ENCODE results near the gene ITLN2. TPM values are rescaled to one million over a fixed set of nuclear protein-coding genes. Genes with fewer than 3 reads are reported as not detected.

ITLN2 gene
- total RNA-seq, 1 experiment from 2014 or later, result not detected

- Histone ChIP-seq H3K27me3 (ENCODE audit: insufficient read depth, low read depth) (no peaks in the 10 kb centered on the region), H3K9me2 (ENCODE audit: insufficient read depth) (no peaks in the 10 kb centered on the region; the same call in 1 of the 2 replicates), H3K4me1 (replicated peaks; ENCODE audit: insufficient read depth) (no peaks in the 10 kb centered on the region), H2AFZ (no peak overlapping the region), H3K4me3 (no peak overlapping the region), H3F3A (ENCODE audit: insufficient read depth, low read depth) (no peaks in the 10 kb centered on the region), H3K36me3 (ENCODE audit: low read depth) (no peaks in the 10 kb centered on the region), H3K27ac (no peak overlapping the region), H4K20me1 (ENCODE audit: insufficient read depth) (no peaks in the 10 kb centered on the region), H3K4me2 (no peak overlapping the region), H3K9me3 (ENCODE audit: insufficient read depth, low read depth) (no peaks in the 10 kb centered on the region), H3K79me2 (ENCODE audit: low read depth) (no peaks in the 10 kb centered on the region)
- DNase-seq, result no peak
- intact Hi-C loops (cut with micrococcal nuclease; ENCODE audit: unreplicated experiment), result no loop called here
- ChIA-PET CTCF (no interaction called here), POLR2A (ENCODE audit: unreplicated experiment) (interaction anchor here (0.5 kb wide), 1 partner anchor 234 kb away, joined by 3 read pairs; no protein-coding TSS in a partner anchor)
- no TSS peak for BruUV-seq (replicated peaks)
- TF ChIP-seq EZH2 (IDR thresholded peaks at IDR 0.05; ENCODE audit: low read depth), result no peak
- TF ChIP-seq CTCF (conservative IDR thresholded peaks at IDR 0.05), result no peak
Measured at GRCh38 chr1:160978510-160978927, 23.9 kb upstream of the ITLN2 start.

GRCh38 chr1:160975026-160975425, 20.4 kb upstream of the ITLN2 start:
- BruUV-seq (replicated peaks), result no TSS peak
- no peak overlapping the region for H3K4me3 ChIP-seq
- no peaks in the 10 kb centered on the region for H3K36me3 ChIP-seq (ENCODE audit: low read depth)
- no peaks in the 10 kb centered on the region; the same call in 1 of the 2 replicates for H3K9me2 ChIP-seq (ENCODE audit: insufficient read depth)
- H3K27me3 ChIP-seq (ENCODE audit: insufficient read depth, low read depth), result 0 out of 2 replicates have a peak, but pooled peaks cover 3% of the 10 kb centered on the region
- intact Hi-C loops (cut with micrococcal nuclease; ENCODE audit: unreplicated experiment), result no loop called here
- TF ChIP-seq EZH2 (IDR thresholded peaks at IDR 0.05; ENCODE audit: low read depth) (no peak), CTCF (conservative IDR thresholded peaks at IDR 0.05) (no peak)
- ChIA-PET POLR2A (ENCODE audit: unreplicated experiment) (interaction anchor here (0.6 kb wide), 1 partner anchor 230 kb away, joined by 13 read pairs; no protein-coding TSS in a partner anchor), CTCF (no interaction called here)
- H3K9me3 ChIP-seq (ENCODE audit: insufficient read depth, low read depth), result no peaks in the 10 kb centered on the region
- H3F3A ChIP-seq (ENCODE audit: insufficient read depth, low read depth), result no peaks in the 10 kb centered on the region
- no peak overlapping the region for H3K4me2 ChIP-seq
- H4K20me1 ChIP-seq (ENCODE audit: insufficient read depth), result no peaks in the 10 kb centered on the region
- H2AFZ ChIP-seq, result no peak overlapping the region
- H3K27ac ChIP-seq, result no peak overlapping the region
- no peaks in the 10 kb centered on the region for H3K4me1 ChIP-seq (replicated peaks; ENCODE audit: insufficient read depth)
- DNase-seq, result no peak
- H3K79me2 ChIP-seq (ENCODE audit: low read depth), result no peaks in the 10 kb centered on the region

- no TSS peak for BruUV-seq (replicated peaks)
- Histone ChIP-seq H3K9me2 (ENCODE audit: insufficient read depth) (no peaks in the 10 kb centered on the region; the same call in 1 of the 2 replicates), H3F3A (ENCODE audit: insufficient read depth, low read depth) (no peaks in the 10 kb centered on the region), H3K4me3 (no peak overlapping the region), H3K4me2 (no peak overlapping the region), H3K4me1 (replicated peaks; ENCODE audit: insufficient read depth) (no peaks in the 10 kb centered on the region), H3K79me2 (ENCODE audit: low read depth) (no peaks in the 10 kb centered on the region), H4K20me1 (ENCODE audit: insufficient read depth) (no peaks in the 10 kb centered on the region), H3K36me3 (ENCODE audit: low read depth) (no peaks in the 10 kb centered on the region), H2AFZ (no peak overlapping the region), H3K9me3 (ENCODE audit: insufficient read depth, low read depth) (no peaks in the 10 kb centered on the region), H3K27ac (no peak overlapping the region), H3K27me3 (ENCODE audit: insufficient read depth, low read depth) (0 out of 2 replicates have a peak, but pooled peaks cover 3% of the 10 kb centered on the region)
- DNase-seq, result no peak
- POLR2A ChIA-PET (ENCODE audit: unreplicated experiment), result no interaction called here
- TF ChIP-seq EZH2 (IDR thresholded peaks at IDR 0.05; ENCODE audit: low read depth) (no peak), CTCF (conservative IDR thresholded peaks at IDR 0.05) (no peak)
- intact Hi-C loops (cut with micrococcal nuclease; ENCODE audit: unreplicated experiment), result no loop called here
- CTCF ChIA-PET, result interaction anchor here (0.5 kb wide), 1 partner anchor 145 kb away, joined by 3 read pairs; no protein-coding TSS in a partner anchor
Measured at GRCh38 chr1:160973491-160973890, 18.9 kb upstream of the ITLN2 start.

Measured in PC-9 (cell line).